Mononuclear cell (primary cell): ENCODE measurements around the gene CMTM4. TPM values are rescaled to one million over a fixed set of nuclear protein-coding genes. Genes with fewer than 3 reads are reported as not detected.
"Not testable (repeated sequence)": the region's sequence is repeated elsewhere in the genome, so short reads cannot be mapped to it uniquely, and the experiment has no call there.

ENCODE experiments used
- H3K27me3 ChIP-seq: 2 replicates; pipeline ENCODE4 v1.6.0; 2011; ENCODE audit warnings: low read length, control low read depth; ENCODE audit not compliant: insufficient read depth
- H3K4me1 ChIP-seq: 2 replicates; pipeline ENCODE4 v1.5.1; 2011; ENCODE audit warnings: mild to moderate bottlenecking, low read length, control low read depth; ENCODE audit not compliant: insufficient read depth
- H3K4me3 ChIP-seq: 2 replicates; pipeline ENCODE4 v1.5.1; 2011; ENCODE audit warnings: mild to moderate bottlenecking, low read length, moderate library complexity
- H3K9me3 ChIP-seq: 2 replicates; pipeline ENCODE4 v1.5.1; 2011; ENCODE audit warnings: low read depth, mild to moderate bottlenecking, control low read depth, low read length
- total RNA-seq: library from RNA; depleted of rRNA; stranded (reverse); fragments of >200 nt; gene quantifications from one replicate; pipeline ENCODE4 v1.2.3, GENCODE V29; 2012

The CMTM4 gene
- total RNA-seq, 1 donor: 2.0 TPM

DNA sequence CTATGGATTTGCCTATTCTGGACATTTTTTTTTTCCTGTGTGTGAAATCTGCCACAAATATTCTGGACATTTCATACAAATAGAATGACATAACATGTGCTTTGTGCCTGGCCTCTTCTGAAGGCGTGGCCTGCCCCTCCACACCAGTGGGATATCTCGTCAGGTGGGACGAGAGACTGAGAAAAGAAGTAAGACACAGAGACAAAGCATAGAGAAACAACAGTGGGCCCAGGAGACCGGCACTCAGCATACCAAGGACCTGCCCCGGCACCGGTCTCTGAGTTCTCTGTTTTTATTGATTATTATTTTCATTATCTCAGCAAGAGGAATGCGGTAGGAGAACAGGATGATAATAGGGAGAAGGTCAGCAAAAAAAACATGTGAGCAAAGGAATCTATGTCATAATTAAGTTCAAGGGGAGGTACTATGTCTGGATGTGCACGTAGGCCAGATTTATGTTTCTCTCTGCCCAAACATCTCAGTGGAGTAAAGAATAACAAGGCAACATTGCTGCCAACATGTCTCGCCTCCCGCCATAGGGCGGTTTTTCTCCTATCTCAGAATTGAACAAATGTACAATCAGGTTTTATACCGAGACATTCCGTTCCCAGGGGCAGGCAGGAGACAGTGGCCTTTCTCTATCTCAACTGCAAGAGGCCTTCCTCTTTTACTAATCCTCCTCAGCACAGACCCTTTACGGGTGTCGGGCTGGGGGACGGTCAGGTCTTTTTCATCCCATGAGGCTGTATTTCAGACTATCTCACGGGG, 68.7 kb downstream of the CMTM4 start:
- not testable (repeated sequence) for H3K9me3 ChIP-seq, H3K4me1 ChIP-seq, H3K4me3 ChIP-seq, H3K27me3 ChIP-seq

DNA sequence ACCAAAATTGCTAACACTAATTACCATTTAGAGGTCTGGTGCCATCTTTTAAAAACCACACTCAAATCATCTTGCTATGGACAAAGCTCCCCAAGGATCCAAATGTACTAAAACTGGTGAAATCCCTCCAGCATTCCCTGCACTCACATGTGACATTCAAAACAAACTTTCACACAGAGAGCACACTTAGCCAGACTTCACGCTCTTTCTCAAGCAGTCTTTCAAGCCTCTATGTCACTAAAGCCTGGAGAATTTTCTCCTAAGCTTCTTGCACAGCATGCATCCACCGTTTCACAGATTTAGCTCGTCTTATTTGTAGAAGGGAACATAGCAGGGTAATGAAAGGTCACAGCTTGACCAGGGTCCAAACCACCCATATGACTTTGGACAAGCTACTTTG, 72.8 kb downstream of the CMTM4 start:
- no peaks in the 10 kb centered on the region for H3K27me3 ChIP-seq
- no peaks in the 10 kb centered on the region for H3K4me1 ChIP-seq
- no peak overlapping the region for H3K4me3 ChIP-seq
- H3K9me3 ChIP-seq: no peaks in the 10 kb centered on the region

DNA sequence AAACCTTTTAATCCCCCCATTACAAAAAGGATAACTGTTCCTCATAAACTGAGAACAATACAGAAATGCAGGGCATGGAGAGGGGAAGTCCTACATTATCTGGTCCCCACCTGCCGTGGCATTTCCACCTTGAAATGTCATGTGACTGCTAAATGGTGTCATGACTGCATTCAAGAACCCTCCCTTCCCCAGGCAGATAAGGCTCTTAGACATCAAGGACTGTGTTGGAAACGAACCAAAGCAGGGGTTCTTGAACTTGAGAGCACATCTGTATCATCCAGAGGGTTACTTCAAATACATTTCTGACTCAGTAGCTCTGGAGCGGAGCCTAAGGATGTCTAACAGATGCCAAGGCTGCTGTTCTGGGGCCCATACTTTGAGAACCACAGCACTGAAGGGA, 73.7 kb downstream of the CMTM4 start:
- Histone ChIP-seq H3K4me3 (no peak overlapping the region), H3K9me3 (no peaks in the 10 kb centered on the region), H3K27me3 (no peaks in the 10 kb centered on the region), H3K4me1 (no peaks in the 10 kb centered on the region)

DNA sequence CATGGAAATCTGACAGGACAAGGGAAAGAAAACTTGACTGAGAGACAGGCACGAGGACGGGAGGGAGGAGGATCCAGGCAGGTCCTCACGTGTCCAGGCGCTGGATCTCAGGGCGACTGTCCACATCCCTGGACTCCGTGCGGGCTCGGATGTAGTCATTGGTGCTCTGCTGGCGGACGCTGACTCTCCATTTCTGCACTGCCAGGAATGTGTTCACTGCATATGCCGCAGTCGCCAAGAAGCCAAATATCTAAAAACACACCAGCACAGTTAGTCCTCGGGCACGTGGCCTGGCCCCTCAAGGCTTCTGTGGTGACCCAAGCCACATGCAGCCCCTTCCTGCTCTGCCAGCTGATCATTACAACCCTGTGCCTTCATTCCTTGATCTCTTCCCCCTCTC, 74.6 kb downstream of the CMTM4 start:
- Histone ChIP-seq H3K4me3 (no peak overlapping the region), H3K27me3 (no peaks in the 10 kb centered on the region), H3K4me1 (no peaks in the 10 kb centered on the region), H3K9me3 (no peaks in the 10 kb centered on the region)

DNA sequence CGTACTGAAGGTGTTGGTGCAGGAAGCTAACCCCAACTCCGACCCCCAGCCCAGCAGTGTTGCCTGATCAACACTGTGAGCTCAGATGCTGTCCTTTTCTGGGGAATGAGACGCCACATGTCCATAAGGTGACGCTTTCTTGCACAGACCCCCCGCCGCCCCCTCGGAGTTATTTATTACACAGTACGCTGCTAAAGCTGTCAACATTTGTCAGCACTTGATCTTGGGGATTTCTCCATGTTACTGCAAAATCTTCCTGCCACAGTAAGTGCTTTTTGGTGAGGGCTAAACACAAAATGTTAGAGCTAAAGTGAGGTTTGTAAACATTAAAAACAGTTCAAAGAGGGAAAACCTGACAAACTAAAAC, 76.1 kb downstream of the CMTM4 start:
- H3K9me3 ChIP-seq: no peaks in the 10 kb centered on the region
- no peaks in the 10 kb centered on the region for H3K27me3 ChIP-seq
- no peaks in the 10 kb centered on the region for H3K4me1 ChIP-seq
- no peak overlapping the region for H3K4me3 ChIP-seq

DNA sequence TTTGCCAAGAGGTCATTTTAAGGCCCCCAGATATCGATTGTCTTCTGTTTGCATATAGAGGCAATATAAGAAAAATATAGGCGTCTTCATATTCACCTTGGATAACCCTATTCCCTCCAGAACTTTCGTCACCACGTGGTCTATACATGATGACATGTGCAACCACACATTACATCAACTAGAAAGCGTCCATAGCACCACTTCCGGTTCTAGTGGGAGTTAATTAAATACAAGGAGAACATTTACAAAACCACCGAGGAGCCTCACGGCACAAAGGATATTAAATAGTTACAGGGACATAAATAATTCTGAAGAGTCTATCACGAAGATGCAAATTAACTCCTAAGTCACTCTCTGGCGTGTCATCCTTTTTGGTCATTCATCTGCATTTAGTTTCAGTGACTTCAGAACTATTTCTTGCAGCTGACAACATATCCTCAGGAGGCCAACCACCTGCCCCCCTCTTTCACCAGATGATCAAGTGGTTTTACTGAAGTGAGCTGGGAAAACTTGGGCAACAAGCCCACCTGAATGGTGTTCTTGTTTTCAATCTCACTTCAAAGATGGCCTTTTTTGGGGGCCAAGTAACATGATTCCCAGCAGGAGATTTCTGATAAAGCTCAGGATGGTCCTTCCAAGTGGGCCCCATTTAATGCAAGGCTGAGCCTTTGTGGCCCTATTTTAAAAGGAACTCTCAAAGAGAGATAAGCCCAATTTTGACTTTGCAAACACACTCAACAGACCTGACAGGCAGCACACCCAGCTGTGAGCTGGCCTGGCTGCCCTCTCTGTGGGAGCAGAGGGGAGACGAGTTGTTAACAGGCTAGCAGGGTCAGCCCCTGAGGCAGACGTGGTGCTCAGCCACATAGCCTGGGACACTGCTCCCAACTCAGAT, 76.8 kb downstream of the CMTM4 start:
- H3K9me3 ChIP-seq: no peaks in the 10 kb centered on the region

DNA sequence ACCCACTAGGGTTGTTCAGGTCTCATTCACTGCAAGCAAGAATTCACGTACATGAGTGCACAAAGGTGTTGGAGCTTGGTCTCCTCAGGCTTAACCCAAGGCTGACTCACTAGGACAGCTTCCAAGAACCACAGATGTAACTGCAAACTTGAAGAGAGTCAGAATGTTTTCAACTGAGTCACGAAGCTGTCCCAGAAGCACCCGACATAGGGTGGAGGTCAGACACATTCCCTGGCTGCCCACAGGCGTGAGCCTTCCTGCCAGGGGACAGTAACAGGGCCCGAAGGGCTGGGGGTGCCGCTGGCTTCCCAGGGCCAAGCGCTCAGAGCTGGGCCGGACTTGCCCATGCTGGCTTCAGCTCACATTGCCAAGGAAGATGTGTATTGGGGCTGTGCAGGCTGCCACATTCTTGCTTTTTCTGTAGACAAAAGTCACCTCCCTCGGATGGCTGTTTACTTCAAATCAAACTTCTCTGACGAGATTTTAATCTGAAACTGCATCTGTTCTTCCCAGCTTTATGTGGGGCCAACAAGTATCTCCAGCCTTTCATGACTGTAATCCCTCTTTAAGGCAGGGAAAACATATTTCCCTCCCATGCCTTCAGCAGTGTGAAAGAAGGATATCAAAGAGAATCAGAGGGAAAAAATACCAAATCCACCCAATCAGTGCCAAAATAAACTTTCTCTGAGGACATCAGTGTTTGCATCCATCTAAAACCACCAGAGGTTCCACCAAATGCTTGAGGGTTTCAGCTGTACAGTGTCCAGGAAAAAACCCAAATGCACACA, 77.8 kb downstream of the CMTM4 start:
- H3K4me1 ChIP-seq: no peaks in the 10 kb centered on the region
- no peaks in the 10 kb centered on the region for H3K9me3 ChIP-seq
- no peaks in the 10 kb centered on the region for H3K27me3 ChIP-seq
- no peak overlapping the region for H3K4me3 ChIP-seq

More for the DNA sequence above, 76.8 kb downstream of the CMTM4 start:
- H3K27me3 ChIP-seq: no peaks in the 10 kb centered on the region
- no peaks in the 10 kb centered on the region for H3K4me1 ChIP-seq
- H3K4me3 ChIP-seq: no peak overlapping the region

DNA sequence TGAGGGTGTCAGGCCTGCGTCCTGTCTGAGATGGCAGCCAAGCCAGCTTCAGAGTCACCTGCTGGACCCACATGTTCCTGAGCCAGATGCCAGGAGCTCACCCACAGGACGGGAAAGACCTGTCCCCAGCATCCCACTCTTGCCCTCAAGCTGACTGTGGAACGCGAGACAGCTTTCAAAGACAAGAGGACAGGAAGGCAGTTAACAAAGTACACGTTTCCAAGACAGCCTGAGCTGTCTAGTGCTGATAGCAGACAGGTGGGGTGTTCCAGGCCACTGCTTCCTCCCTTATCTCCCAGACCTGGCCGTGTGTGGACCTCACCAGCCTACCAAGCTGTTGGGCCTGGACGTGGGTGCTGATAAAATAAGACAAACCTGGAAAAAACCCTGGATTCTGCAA, 78.8 kb downstream of the CMTM4 start:
- Histone ChIP-seq H3K9me3 (no peaks in the 10 kb centered on the region), H3K4me3 (no peak overlapping the region), H3K27me3 (no peaks in the 10 kb centered on the region), H3K4me1 (no peaks in the 10 kb centered on the region)

DNA sequence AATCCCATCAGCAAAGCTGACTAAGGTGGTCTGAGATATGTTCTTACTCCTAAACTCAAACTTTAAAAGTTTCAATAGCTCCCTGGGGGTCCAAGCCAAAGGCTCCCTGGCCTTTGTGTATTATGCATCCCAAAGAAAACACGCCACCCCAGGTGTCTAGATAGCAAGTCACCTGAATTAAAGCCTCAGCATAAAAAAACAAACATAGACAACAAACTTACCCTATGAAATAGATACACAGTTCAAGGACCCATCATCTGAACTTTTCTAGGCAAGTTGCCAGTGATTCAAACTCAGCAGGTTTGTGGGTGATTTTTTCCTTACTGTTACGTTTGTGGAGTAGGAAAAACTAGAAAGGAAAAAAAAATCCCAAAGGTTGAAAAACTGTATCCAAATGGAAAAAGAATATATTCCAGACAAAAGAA, 79.5 kb downstream of the CMTM4 start:
- no peak overlapping the region for H3K4me3 ChIP-seq
- no peaks in the 10 kb centered on the region for H3K9me3 ChIP-seq
- H3K4me1 ChIP-seq: no peaks in the 10 kb centered on the region
- no peaks in the 10 kb centered on the region for H3K27me3 ChIP-seq

DNA sequence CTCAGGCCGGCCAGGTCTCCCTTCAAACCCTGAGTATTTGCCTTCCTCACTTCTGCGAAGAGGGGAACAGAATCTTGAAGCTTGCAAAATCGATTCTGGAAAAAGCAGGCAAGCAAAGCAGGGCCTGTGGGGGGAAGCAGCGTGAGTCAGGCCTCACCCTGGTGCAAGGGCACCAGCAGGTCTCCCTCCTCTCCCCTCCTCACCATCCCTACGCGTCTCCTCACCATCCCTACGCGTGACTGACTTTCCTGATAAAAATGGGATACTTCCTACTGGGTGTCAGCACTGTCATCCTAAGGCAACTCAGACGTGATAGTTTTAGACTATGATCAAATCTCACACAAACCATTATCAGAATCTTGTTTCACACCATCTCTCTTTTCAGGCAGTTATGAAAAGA, 80.0 kb downstream of the CMTM4 start:
- no peaks in the 10 kb centered on the region for H3K9me3 ChIP-seq
- no peaks in the 10 kb centered on the region for H3K27me3 ChIP-seq
- H3K4me3 ChIP-seq: no peak overlapping the region
- no peaks in the 10 kb centered on the region for H3K4me1 ChIP-seq

DNA sequence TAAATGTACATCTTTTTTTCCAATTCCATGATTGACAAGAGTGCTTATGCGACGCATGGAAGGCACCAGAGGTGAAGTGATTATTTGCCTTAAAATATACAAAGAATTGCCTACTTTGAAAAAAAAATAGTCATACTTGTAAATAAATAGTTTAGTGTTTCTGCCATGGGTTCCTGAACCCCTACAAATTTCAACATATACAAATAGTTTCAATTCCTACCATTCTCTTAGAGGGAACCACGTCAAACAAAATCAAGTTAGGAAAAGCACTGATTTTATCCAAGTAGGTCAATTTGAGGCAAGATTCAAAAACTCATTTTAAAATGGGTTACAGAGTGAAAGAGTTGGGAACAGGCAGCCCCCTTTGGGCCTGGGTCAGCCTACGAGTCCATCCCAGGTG, 80.4 kb downstream of the CMTM4 start:
- Histone ChIP-seq H3K27me3 (no peaks in the 10 kb centered on the region), H3K9me3 (no peaks in the 10 kb centered on the region), H3K4me1 (no peaks in the 10 kb centered on the region), H3K4me3 (no peak overlapping the region)

DNA sequence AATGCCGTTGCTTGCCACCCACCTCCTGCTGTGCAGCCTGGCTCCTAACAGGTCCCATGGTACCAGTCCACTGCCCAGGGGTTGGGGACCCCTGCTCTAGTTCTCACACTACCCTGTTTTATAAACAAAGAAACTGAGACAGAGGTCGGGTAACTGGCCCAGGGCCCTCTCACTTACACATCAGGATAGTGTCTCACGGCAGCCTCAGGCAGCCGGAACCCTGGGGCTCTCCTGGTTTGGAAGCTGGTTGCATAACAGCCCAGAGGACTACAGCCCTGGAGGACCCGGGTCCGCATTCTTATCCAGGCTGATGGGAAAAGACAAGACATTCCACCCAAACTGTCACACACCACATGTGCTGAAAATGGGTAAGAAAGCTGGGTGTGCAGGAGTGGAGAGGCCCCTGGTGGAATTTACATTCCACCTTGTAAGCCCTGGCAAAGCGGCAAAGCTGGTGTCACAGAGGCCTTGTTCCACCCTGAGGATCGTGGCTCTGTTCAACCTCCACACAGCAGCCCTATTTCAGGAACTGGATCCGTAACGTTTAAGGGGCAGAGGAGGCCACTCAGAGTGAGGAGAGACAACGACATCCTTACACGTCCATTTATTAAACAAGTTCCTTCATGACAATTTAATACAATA, 82.3 kb downstream of the CMTM4 start:
- Histone ChIP-seq H3K4me3 (no peak overlapping the region), H3K27me3 (no peaks in the 10 kb centered on the region), H3K9me3 (no peaks in the 10 kb centered on the region), H3K4me1 (no peaks in the 10 kb centered on the region)

DNA sequence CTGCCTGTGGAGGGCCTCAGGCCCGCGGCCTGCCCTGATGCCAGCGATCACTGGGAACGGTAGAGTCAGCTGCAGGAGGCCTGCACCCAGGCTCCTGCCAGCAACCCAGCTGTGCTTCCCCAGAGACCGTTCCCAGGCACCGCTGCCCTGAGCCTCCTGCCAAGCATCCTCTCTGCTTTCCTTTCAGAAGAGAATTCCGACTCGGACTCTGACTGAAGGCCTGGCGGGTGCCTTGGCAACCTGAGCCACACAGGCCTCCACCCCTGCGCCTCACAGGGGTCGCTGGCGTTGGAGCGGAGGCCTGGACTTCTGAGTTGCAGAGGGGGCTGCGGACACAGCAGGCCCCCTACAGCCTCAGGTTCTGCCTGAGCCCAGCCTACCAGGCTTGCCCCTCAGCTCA, 84.1 kb downstream of the CMTM4 start:
- H3K4me3 ChIP-seq: no peak overlapping the region
- H3K4me1 ChIP-seq: peaks cover 16% of the 10 kb centered on the region
- no peaks in the 10 kb centered on the region for H3K9me3 ChIP-seq
- no peaks in the 10 kb centered on the region for H3K27me3 ChIP-seq

DNA sequence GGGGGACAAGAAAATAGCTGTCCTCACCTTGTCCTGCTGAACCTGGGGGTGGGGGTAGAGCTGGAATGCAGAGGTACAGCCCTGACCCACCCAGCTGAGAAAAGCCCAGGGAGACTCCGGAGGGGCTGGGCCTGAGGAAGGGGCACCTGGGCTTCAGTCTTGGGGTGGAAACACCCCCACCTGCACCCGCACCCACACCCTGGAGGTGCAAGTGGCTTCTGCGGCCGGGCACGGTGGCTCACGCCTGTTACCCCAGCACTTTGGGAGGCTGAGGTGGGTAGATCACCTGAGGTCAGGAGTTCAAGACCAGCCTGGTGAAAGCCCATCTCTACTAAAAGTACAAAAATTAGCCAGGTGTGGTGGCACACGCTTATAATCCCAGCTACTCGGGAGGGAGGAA, 84.6 kb downstream of the CMTM4 start:
- H3K27me3 ChIP-seq, H3K4me3 ChIP-seq, H3K9me3 ChIP-seq: not testable (repeated sequence)
- peaks cover 21% of the 10 kb centered on the region for H3K4me1 ChIP-seq
